ENCODE measurements around the gene OR4K13.

The OR4K13 gene

DNA sequence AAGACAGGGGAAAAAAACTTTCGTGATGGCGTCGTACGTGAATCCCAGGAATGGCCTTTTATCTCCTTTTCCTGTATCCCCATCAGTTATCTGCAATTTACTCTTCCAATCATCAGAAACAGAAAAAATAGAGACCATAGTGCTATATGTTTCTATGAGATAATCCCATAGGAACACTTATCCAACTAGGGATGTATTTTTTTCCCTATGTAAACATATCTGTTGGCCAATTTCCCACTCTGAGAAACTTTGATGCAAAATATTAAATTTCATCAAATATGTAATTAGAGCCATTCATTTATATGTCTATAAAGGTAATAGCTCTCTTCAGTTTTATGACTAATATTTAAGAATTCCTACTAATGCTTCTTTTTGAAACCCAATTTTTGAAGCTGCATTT, at the start of gene OR4K13:
Gene OR4K13 (minus strand): TSS at position 101 of the 400 bp plus-strand sequence. CDS start 1,280 bp downstream, outside the sequence.
- Mint-ChIP-seq H3K27ac (no peak within 1 kb of the TSS), H3K36me3 (no peaks in the 10 kb centered on the region), H3K4me3 (no peak within 1 kb of the TSS), H3K4me1 (no peaks in the 10 kb centered on the region), H3K9me3 (peaks cover 3% of the 10 kb centered on the region), H3K27me3 (no peaks in the 10 kb centered on the region)
- CTCF ChIA-PET = no interaction called here
- no peak for DNase-seq

DNA sequence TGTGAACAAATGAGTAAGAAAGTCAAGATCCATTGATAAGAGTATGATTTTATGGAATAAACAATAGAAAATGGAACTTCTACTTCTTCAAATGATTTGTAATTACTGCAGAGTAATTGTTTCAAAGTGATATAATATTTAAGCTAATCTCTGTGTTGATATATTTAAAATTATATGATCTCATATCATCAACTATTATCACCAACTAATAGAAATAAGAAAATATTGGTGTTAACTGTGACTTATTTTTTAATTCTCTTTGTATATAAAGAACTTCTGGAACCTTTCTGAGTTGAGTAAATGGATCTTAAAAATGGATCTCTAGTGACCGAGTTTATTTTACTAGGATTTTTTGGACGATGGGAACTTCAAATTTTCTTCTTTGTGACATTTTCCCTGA, 23.9 kb upstream of the OR4K13 start, which contains the start of gene OR4L1:
Gene OR4L1 (plus strand): TSS at position 301 of the 400 bp plus-strand sequence. CDS start 0 bp downstream, at position 301.
- H3K4me1 Mint-ChIP-seq = no peaks in the 10 kb centered on the region
- CTCF ChIA-PET = no interaction called here
- no peaks in the 10 kb centered on the region for H3K36me3 Mint-ChIP-seq
- H3K27ac Mint-ChIP-seq = no peak within 1 kb of the TSS
- DNase-seq = no peak
- H3K4me3 Mint-ChIP-seq = no peak within 1 kb of the TSS
- no peaks in the 10 kb centered on the region for H3K9me3 Mint-ChIP-seq
- H3K27me3 Mint-ChIP-seq = no peaks in the 10 kb centered on the region

DNA sequence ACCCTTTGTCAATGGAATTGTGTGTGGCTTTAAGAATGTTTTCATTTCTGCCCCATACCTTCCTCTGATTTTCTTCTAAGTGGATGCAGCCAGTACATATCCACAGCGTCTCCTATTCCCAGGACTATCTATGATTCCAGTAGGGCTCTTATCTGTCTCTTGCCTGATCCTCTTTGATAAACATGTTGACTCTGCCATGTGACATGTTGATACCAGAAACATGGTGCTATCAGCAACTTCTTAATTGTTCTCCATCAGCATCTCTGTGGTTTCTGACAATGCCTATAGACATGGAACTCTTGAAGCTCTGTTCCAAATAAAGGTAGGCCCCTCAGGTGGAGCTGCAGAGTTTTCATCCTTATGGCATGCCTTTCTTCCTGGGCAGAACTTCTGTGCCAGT, 12.4 kb upstream of the OR4K13 start:
- DNase-seq = no peak
- no peaks in the 10 kb centered on the region for H3K4me1 Mint-ChIP-seq
- H3K36me3 Mint-ChIP-seq = no peaks in the 10 kb centered on the region
- H3K4me3 Mint-ChIP-seq = no peak overlapping the region
- CTCF ChIA-PET = no interaction called here
- no peak overlapping the region for H3K27ac Mint-ChIP-seq
- H3K9me3 Mint-ChIP-seq = no peaks in the 10 kb centered on the region
- no peaks in the 10 kb centered on the region for H3K27me3 Mint-ChIP-seq

GRCh38 chr14:20044243-20044642, 8.4 kb upstream of the OR4K13 start:
- Mint-ChIP-seq H3K4me3 (no peak overlapping the region), H3K4me1 (no peaks in the 10 kb centered on the region), H3K27me3 (no peaks in the 10 kb centered on the region), H3K36me3 (no peaks in the 10 kb centered on the region), H3K9me3 (peaks cover 4% of the 10 kb centered on the region), H3K27ac (no peak overlapping the region)
- CTCF ChIA-PET = no interaction called here
- no peak for DNase-seq

- CTCF ChIA-PET = no interaction called here
- no peak overlapping the region for H3K27ac Mint-ChIP-seq
- H3K27me3 Mint-ChIP-seq = no peaks in the 10 kb centered on the region
- no peak for DNase-seq
- H3K36me3 Mint-ChIP-seq = no peaks in the 10 kb centered on the region
- peaks cover 3% of the 10 kb centered on the region for H3K9me3 Mint-ChIP-seq
- no peak overlapping the region for H3K4me3 Mint-ChIP-seq
- no peaks in the 10 kb centered on the region for H3K4me1 Mint-ChIP-seq
Observed at GRCh38 chr14:20035449-20035848, 389 bp downstream of the OR4K13 start.

- H3K27ac Mint-ChIP-seq = no peak overlapping the region
- no peaks in the 10 kb centered on the region for H3K9me3 Mint-ChIP-seq
- H3K36me3 Mint-ChIP-seq = no peaks in the 10 kb centered on the region
- H3K4me1 Mint-ChIP-seq = peaks cover 4% of the 10 kb centered on the region
- H3K27me3 Mint-ChIP-seq = no peaks in the 10 kb centered on the region
- CTCF ChIA-PET = no interaction called here
- H3K4me3 Mint-ChIP-seq = no peak overlapping the region
- no peak for DNase-seq
Observed at GRCh38 chr14:20031058-20031457, 4.8 kb downstream of the OR4K13 start.

DNA sequence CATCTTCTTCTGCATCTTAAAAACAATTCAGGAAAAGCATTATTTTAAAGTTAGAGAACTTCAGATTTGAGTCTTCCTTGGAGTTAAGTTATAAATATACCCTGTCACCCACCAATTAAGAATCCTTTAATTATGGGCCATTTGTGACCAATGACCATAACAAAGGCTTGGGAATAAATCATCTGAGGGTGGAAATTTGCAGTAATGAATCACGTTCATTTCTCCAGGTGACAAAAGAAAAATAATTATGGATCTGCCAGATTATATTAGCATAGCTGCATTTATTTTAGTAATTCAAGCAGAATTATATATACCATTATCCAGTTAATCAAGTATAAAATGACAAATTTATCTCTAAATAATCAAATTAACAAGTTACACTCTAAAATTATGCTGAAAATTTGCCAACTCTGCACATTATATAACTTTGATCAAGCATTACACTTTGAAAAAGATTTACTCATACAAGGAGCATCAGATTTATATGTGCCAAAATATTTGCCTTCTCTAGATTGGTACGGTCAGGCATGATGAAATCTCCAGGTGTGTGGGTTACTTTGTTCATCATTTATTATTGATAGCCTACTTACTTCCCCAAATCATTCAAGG, 16.5 kb downstream of the OR4K13 start, which contains the start of gene OR4K14:
Gene OR4K14 (minus strand): TSS at position 51 of the 609 bp plus-strand sequence. CDS start 4,114 bp downstream, outside the sequence.
- H3K4me1 Mint-ChIP-seq = no peaks in the 10 kb centered on the region
- H3K9me3 Mint-ChIP-seq = no peaks in the 10 kb centered on the region
- H3K36me3 Mint-ChIP-seq = no peaks in the 10 kb centered on the region
- H3K27ac Mint-ChIP-seq = no peak within 1 kb of the TSS
- no peak within 1 kb of the TSS for H3K4me3 Mint-ChIP-seq
- H3K27me3 Mint-ChIP-seq = no peaks in the 10 kb centered on the region
- CTCF ChIA-PET = no interaction called here
- no peak for DNase-seq

DNA sequence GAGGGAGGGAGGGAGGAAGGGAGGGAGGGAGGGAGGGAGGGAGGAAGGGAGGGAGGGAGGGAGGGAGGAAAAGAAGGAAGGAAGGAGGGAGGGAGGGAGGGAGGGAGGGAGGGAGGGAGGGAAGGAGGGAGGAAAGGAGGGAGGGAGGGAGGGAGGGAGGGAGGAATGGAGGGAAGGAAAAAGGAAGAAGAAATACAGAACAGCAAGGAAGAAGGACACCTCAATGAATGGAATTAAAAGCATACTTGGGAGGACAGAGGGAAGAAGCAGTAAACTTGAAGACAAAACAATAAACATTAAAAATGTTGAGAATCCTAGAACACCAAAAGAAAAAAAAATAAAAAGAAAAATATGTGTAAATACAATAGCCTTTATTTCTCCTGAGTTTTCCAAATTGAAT, 27.7 kb downstream of the OR4K13 start:
- H3K27ac Mint-ChIP-seq = no peak overlapping the region
- peaks cover 6% of the 10 kb centered on the region for H3K9me3 Mint-ChIP-seq
- no peak for DNase-seq
- no peaks in the 10 kb centered on the region for H3K4me1 Mint-ChIP-seq
- no peak overlapping the region for H3K4me3 Mint-ChIP-seq
- H3K27me3 Mint-ChIP-seq = no peaks in the 10 kb centered on the region
- CTCF ChIA-PET = no interaction called here
- peaks cover 1% of the 10 kb centered on the region for H3K36me3 Mint-ChIP-seq

GRCh38 chr14:20002319-20002718, 33.5 kb downstream of the OR4K13 start:
- Mint-ChIP-seq H3K27ac (no peak overlapping the region), H3K9me3 (peaks cover 4% of the 10 kb centered on the region), H3K27me3 (no peaks in the 10 kb centered on the region), H3K4me1 (no peaks in the 10 kb centered on the region), H3K36me3 (peaks cover 1% of the 10 kb centered on the region), H3K4me3 (no peak overlapping the region)
- CTCF ChIA-PET = no interaction called here
- DNase-seq = no peak

DNA sequence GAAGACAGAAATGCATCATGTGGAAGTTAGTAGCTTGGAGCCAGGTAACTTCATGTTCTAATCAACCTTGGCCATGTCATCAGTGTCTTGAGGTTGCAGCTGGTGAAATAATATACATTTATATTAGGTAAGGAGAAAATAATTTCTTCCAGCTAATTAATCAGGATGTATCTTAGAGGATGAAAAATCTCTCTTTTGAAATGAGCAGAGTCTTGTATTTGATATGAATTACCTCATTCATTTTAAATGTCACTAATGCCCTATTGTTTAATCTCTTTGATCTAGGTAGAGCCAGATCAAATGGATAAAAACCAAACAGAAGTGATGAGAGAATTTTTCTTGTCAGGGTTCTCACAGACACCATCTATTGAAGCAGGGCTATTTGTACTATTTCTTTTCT, 34.0 kb downstream of the OR4K13 start, which contains the start of gene OR4Q2:
Gene OR4Q2 (plus strand): TSS at position 301 of the 400 bp plus-strand sequence.
- no peaks in the 10 kb centered on the region for H3K36me3 Mint-ChIP-seq
- H3K27me3 Mint-ChIP-seq = no peaks in the 10 kb centered on the region
- CTCF ChIA-PET = no interaction called here
- no peak within 1 kb of the TSS for H3K4me3 Mint-ChIP-seq
- no peak within 1 kb of the TSS for H3K27ac Mint-ChIP-seq
- no peaks in the 10 kb centered on the region for H3K4me1 Mint-ChIP-seq
- H3K9me3 Mint-ChIP-seq = peaks cover 1% of the 10 kb centered on the region
- DNase-seq = no peak

GRCh38 chr14:19993438-19993837, 42.4 kb downstream of the OR4K13 start:
- DNase-seq = no peak
- CTCF ChIA-PET = no interaction called here
- H3K4me1 Mint-ChIP-seq = no peaks in the 10 kb centered on the region
- H3K27ac Mint-ChIP-seq = no peak overlapping the region
- no peaks in the 10 kb centered on the region for H3K36me3 Mint-ChIP-seq
- peaks cover 2% of the 10 kb centered on the region for H3K9me3 Mint-ChIP-seq
- H3K27me3 Mint-ChIP-seq = no peaks in the 10 kb centered on the region
- H3K4me3 Mint-ChIP-seq = no peak overlapping the region
